Ishikawa (cell line): ENCODE data around the gene PRKCQ.

Experiments used
- CEBPB ChIP-seq: IDR thresholded peaks from 2 replicates; pipeline ENCODE4 v1.6.1; 2012
- CREB1 ChIP-seq: IDR thresholded peaks from 2 replicates; pipeline ENCODE4 v1.6.1; 2012; ENCODE audit warnings: low read depth
- EP300 ChIP-seq: IDR thresholded peaks from 2 replicates; pipeline ENCODE4 v1.6.1; 2012; ENCODE audit warnings: borderline replicate concordance
- FOXM1 ChIP-seq: IDR thresholded peaks from 2 replicates; pipeline ENCODE4 v1.6.1; 2012; ENCODE audit warnings: low read depth, borderline replicate concordance
- NFIC ChIP-seq: IDR thresholded peaks from 2 replicates; pipeline ENCODE4 v1.6.1; 2012
- RAD21 ChIP-seq: IDR thresholded peaks from 2 replicates; pipeline ENCODE4 v1.6.1; 2012; ENCODE audit warnings: low read depth
- TAF1 ChIP-seq: IDR thresholded peaks from 2 replicates; pipeline ENCODE4 v1.6.1; 2012; ENCODE audit warnings: low read depth, mild to moderate bottlenecking
- TCF12 ChIP-seq: IDR thresholded peaks from 2 replicates; pipeline ENCODE4 v1.6.1; 2012; ENCODE audit warnings: low read depth
- TEAD4 ChIP-seq: IDR thresholded peaks from 2 replicates; pipeline ENCODE4 v1.6.1; 2012
- YY1 ChIP-seq: IDR thresholded peaks from 2 replicates; pipeline ENCODE4 v1.6.1; 2012; ENCODE audit warnings: low read depth
- TF ChIP-seq, protein P1 (sequence below): IDR thresholded peaks from 2 replicates; pipeline ENCODE4 v1.6.1; 2012
- TF ChIP-seq, protein P2 (sequence below): IDR thresholded peaks from 2 replicates; pipeline ENCODE4 v1.6.1; 2012; ENCODE audit warnings: low read depth, mild to moderate bottlenecking
- TF ChIP-seq, protein P3 (sequence below): IDR thresholded peaks from 2 replicates; pipeline ENCODE4 v1.6.1; 2012

DNA sequence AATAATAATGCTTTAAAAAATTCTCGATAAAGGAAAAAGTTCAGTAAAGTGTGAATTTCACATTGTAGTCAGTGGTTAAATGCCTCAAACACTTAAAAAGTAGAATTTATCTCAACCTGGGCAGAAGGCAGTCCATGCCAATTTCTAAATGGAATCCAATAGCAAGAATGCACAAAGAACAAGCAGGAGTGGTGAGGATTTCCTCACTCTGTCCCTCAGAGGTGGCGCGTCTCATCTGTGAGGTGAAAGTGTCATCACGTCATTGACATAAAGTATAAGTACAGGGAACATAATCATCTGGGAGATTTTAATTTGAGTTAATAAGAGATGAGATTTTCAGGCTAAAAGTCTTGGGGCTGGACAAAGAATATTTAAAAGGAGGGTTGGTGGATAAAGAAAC lies 10.0 kb upstream of the PRKCQ start:
- TF ChIP-seq EP300 (no peak), YY1 (no peak), CREB1 (no peak), FOXM1 (no peak), TEAD4 (no peak), NFIC (no peak), RAD21 (no peak), CEBPB (no peak), TCF12 (no peak), TAF1 (no peak)
- TF ChIP-seq, protein P1, sequence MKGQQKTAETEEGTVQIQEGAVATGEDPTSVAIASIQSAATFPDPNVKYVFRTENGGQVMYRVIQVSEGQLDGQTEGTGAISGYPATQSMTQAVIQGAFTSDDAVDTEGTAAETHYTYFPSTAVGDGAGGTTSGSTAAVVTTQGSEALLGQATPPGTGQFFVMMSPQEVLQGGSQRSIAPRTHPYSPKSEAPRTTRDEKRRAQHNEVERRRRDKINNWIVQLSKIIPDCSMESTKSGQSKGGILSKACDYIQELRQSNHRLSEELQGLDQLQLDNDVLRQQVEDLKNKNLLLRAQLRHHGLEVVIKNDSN = no peak
- TF ChIP-seq, protein P2, sequence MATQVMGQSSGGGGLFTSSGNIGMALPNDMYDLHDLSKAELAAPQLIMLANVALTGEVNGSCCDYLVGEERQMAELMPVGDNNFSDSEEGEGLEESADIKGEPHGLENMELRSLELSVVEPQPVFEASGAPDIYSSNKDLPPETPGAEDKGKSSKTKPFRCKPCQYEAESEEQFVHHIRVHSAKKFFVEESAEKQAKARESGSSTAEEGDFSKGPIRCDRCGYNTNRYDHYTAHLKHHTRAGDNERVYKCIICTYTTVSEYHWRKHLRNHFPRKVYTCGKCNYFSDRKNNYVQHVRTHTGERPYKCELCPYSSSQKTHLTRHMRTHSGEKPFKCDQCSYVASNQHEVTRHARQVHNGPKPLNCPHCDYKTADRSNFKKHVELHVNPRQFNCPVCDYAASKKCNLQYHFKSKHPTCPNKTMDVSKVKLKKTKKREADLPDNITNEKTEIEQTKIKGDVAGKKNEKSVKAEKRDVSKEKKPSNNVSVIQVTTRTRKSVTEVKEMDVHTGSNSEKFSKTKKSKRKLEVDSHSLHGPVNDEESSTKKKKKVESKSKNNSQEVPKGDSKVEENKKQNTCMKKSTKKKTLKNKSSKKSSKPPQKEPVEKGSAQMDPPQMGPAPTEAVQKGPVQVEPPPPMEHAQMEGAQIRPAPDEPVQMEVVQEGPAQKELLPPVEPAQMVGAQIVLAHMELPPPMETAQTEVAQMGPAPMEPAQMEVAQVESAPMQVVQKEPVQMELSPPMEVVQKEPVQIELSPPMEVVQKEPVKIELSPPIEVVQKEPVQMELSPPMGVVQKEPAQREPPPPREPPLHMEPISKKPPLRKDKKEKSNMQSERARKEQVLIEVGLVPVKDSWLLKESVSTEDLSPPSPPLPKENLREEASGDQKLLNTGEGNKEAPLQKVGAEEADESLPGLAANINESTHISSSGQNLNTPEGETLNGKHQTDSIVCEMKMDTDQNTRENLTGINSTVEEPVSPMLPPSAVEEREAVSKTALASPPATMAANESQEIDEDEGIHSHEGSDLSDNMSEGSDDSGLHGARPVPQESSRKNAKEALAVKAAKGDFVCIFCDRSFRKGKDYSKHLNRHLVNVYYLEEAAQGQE = no peak
- TF ChIP-seq, protein P3, sequence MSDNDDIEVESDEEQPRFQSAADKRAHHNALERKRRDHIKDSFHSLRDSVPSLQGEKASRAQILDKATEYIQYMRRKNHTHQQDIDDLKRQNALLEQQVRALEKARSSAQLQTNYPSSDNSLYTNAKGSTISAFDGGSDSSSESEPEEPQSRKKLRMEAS = no peak
